Activated naive CD8-positive, alpha-beta T cell (primary cell): ENCODE results near the gene RAB3C.

ENCODE experiments used
- H3K27ac Mint-ChIP-seq: one replicate; pipeline ENCODE4 v1.8.0; 2021; ENCODE audit warnings: mixed read lengths
- H3K27me3 Mint-ChIP-seq: one replicate; pipeline ENCODE4 v1.8.0; 2021; ENCODE audit warnings: mixed read lengths
- H3K36me3 Mint-ChIP-seq: one replicate; pipeline ENCODE4 v1.8.0; 2021; ENCODE audit warnings: mixed read lengths
- H3K4me1 Mint-ChIP-seq: one replicate; pipeline ENCODE4 v1.8.0; 2021; ENCODE audit warnings: low read depth, mixed read lengths
- H3K4me3 Mint-ChIP-seq: one replicate; pipeline ENCODE4 v1.8.0; 2021; ENCODE audit warnings: mild to moderate bottlenecking, mixed read lengths
- H3K9me3 Mint-ChIP-seq: one replicate; pipeline ENCODE4 v1.8.0; 2021; ENCODE audit warnings: low read depth, mixed read lengths

RAB3C gene

GRCh38 chr5:58890265-58890664, 307.4 kb downstream of the RAB3C start:
- Mint-ChIP-seq H3K9me3 (no peaks in the 10 kb centered on the region), H3K4me3 (no peak overlapping the region), H3K36me3 (no peaks in the 10 kb centered on the region), H3K27ac (no peak overlapping the region), H3K27me3 (peaks cover 1% of the 10 kb centered on the region), H3K4me1 (peaks cover 18% of the 10 kb centered on the region)

GRCh38 chr5:58890701-58891085, 307.8 kb downstream of the RAB3C start:
- Mint-ChIP-seq H3K4me3 (no peak overlapping the region), H3K36me3 (no peaks in the 10 kb centered on the region), H3K27me3 (peaks cover 1% of the 10 kb centered on the region), H3K4me1 (peaks cover 18% of the 10 kb centered on the region), H3K9me3 (no peaks in the 10 kb centered on the region), H3K27ac (no peak overlapping the region)

- peaks cover 1% of the 10 kb centered on the region for H3K27me3 Mint-ChIP-seq
- no peaks in the 10 kb centered on the region for H3K9me3 Mint-ChIP-seq
- H3K27ac Mint-ChIP-seq: no peak overlapping the region
- peaks cover 18% of the 10 kb centered on the region for H3K4me1 Mint-ChIP-seq
- H3K4me3 Mint-ChIP-seq: no peak overlapping the region
- H3K36me3 Mint-ChIP-seq: no peaks in the 10 kb centered on the region
Measured at GRCh38 chr5:58891086-58891970, 308.5 kb downstream of the RAB3C start.

GRCh38 chr5:58891971-58892343, 309.1 kb downstream of the RAB3C start:
- Mint-ChIP-seq H3K27ac (no peak overlapping the region), H3K4me1 (peaks cover 13% of the 10 kb centered on the region), H3K36me3 (no peaks in the 10 kb centered on the region), H3K9me3 (no peaks in the 10 kb centered on the region), H3K27me3 (peaks cover 1% of the 10 kb centered on the region), H3K4me3 (no peak overlapping the region)

GRCh38 chr5:58893551-58893950, 310.7 kb downstream of the RAB3C start:
- Mint-ChIP-seq H3K27ac (no peak overlapping the region), H3K4me1 (peaks cover 3% of the 10 kb centered on the region), H3K9me3 (no peaks in the 10 kb centered on the region), H3K36me3 (no peaks in the 10 kb centered on the region), H3K4me3 (no peak overlapping the region), H3K27me3 (peaks cover 1% of the 10 kb centered on the region)

GRCh38 chr5:58898006-58898405, 315.1 kb downstream of the RAB3C start:
- no peaks in the 10 kb centered on the region for H3K36me3 Mint-ChIP-seq
- no peaks in the 10 kb centered on the region for H3K4me1 Mint-ChIP-seq
- H3K9me3 Mint-ChIP-seq: no peaks in the 10 kb centered on the region
- H3K27ac Mint-ChIP-seq: no peak overlapping the region
- no peaks in the 10 kb centered on the region for H3K27me3 Mint-ChIP-seq
- H3K4me3 Mint-ChIP-seq: no peak overlapping the region

GRCh38 chr5:58898538-58898937, 315.7 kb downstream of the RAB3C start:
- Mint-ChIP-seq H3K27me3 (no peaks in the 10 kb centered on the region), H3K4me3 (no peak overlapping the region), H3K36me3 (no peaks in the 10 kb centered on the region)

GRCh38 chr5:58901271-58901670, 318.4 kb downstream of the RAB3C start:
- no peaks in the 10 kb centered on the region for H3K36me3 Mint-ChIP-seq
- no peaks in the 10 kb centered on the region for H3K27me3 Mint-ChIP-seq
- H3K9me3 Mint-ChIP-seq: peaks cover 5% of the 10 kb centered on the region
- H3K4me1 Mint-ChIP-seq: no peaks in the 10 kb centered on the region
- H3K27ac Mint-ChIP-seq: no peak overlapping the region
- no peak overlapping the region for H3K4me3 Mint-ChIP-seq

More at GRCh38 chr5:58898538-58898937, 315.7 kb downstream of the RAB3C start:
- no peaks in the 10 kb centered on the region for H3K9me3 Mint-ChIP-seq
- H3K27ac Mint-ChIP-seq: no peak overlapping the region
- H3K4me1 Mint-ChIP-seq: no peaks in the 10 kb centered on the region

GRCh38 chr5:58902305-58902704, 319.4 kb downstream of the RAB3C start:
- Mint-ChIP-seq H3K27ac (no peak overlapping the region), H3K4me1 (no peaks in the 10 kb centered on the region), H3K4me3 (no peak overlapping the region), H3K36me3 (no peaks in the 10 kb centered on the region), H3K27me3 (no peaks in the 10 kb centered on the region), H3K9me3 (peaks cover 5% of the 10 kb centered on the region)

GRCh38 chr5:58902765-58903164, 319.9 kb downstream of the RAB3C start:
- H3K36me3 Mint-ChIP-seq: no peaks in the 10 kb centered on the region
- no peak overlapping the region for H3K4me3 Mint-ChIP-seq
- H3K27ac Mint-ChIP-seq: no peak overlapping the region
- no peaks in the 10 kb centered on the region for H3K4me1 Mint-ChIP-seq
- H3K27me3 Mint-ChIP-seq: no peaks in the 10 kb centered on the region
- H3K9me3 Mint-ChIP-seq: peaks cover 5% of the 10 kb centered on the region

- Mint-ChIP-seq H3K36me3 (no peaks in the 10 kb centered on the region), H3K4me3 (no peak overlapping the region), H3K4me1 (no peaks in the 10 kb centered on the region), H3K27me3 (no peaks in the 10 kb centered on the region), H3K9me3 (peaks cover 5% of the 10 kb centered on the region), H3K27ac (no peak overlapping the region)
Measured at GRCh38 chr5:58904737-58905136, 321.9 kb downstream of the RAB3C start.

- Mint-ChIP-seq H3K4me1 (no peaks in the 10 kb centered on the region), H3K36me3 (no peaks in the 10 kb centered on the region), H3K4me3 (no peak overlapping the region), H3K9me3 (peaks cover 5% of the 10 kb centered on the region), H3K27ac (no peak overlapping the region), H3K27me3 (no peaks in the 10 kb centered on the region)
Measured at GRCh38 chr5:58905944-58906343, 323.1 kb downstream of the RAB3C start.
